DOHH2 (cell line): ENCODE measurements around the gene DAPP1.

Experiments used
- CTCF ChIP-seq: fragments of 200-600 bp; sonication (generic); IDR thresholded peaks from one replicate; pipeline ENCODE4 v1.5.1; 2014; ENCODE audit warnings: antibody characterized with exemption, mild to moderate bottlenecking, low read depth, low read length; ENCODE audit not compliant: poor library complexity, severe bottlenecking
- EZH2phosphoT487 ChIP-seq: fragments of 200-600 bp; sonication (generic); IDR thresholded peaks from 2 replicates; pipeline ENCODE4 v1.6.1; 2017; ENCODE audit warnings: borderline replicate concordance, mild to moderate bottlenecking, antibody characterized with exemption, low read length, moderate library complexity, mixed read lengths

GRCh38 chr4:99875071-99875470, 58.4 kb downstream of the DAPP1 start:
- TF ChIP-seq CTCF = no peak
- no peak for TF ChIP-seq EZH2phosphoT487
